Omental fat pad (tissue), 4 donors: ENCODE measurements around the gene APOA5. TPM values are rescaled to one million over a fixed set of nuclear protein-coding genes. Genes with fewer than 3 reads are reported as not detected.
A peak's percentile ranks its signal among the peaks of the same experiment; 100 is the strongest.

Experiments used
- ATAC-seq: fragments of 150-250 bp; one replicate; pipeline ENCODE4 v1.9.1; 2016; ENCODE audit warnings: mild to moderate bottlenecking, moderate library complexity; ENCODE audit not compliant: low FRiP score
- DNase-seq: peaks from one replicate; pipeline ENCODE4 v3.0.0-alpha.2; 2019; ENCODE audit warnings: low spot score
- total RNA-seq, 4 donors: library from RNA; depleted of rRNA; stranded (reverse); fragments of >200 nt; gene quantifications; one replicate each; pipeline ENCODE4 v1.1.0, GENCODE V29; 2016
- TF ChIP-seq, protein P1 (sequence below), 3 donors: fragments of 450-650 bp; IDR thresholded peaks; one replicate each; pipeline ENCODE4 v1.5.1; 2016 to 2017; ENCODE audit warnings: antibody characterized with exemption in 3 of 3, mild to moderate bottlenecking in 3 of 3, moderate library complexity in 2 of 3

APOA5 gene
- total RNA-seq, 4 donors from 2014 or later = not detected

DNA sequence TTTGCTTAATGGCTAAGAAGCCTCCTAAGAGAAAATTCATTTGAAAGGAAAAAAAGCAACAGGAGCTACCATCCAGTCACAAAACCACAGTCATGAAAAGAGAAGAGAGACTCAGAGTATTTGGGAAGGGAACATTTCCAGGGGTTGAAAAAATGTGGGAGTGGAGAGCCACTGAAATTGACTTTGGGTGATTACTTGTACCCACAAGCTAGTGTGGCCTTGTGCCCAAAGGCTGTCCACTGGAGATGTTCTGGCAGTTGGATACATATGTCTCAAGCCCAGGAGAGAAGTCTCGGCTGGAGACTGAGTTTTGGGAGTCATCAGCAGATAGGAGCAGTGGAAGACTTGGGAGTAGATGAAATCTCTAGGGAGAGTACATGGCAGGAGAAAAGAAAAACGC, 3.2 kb upstream of the APOA5 start:
- ATAC-seq = no peak
- TF ChIP-seq, protein P1, sequence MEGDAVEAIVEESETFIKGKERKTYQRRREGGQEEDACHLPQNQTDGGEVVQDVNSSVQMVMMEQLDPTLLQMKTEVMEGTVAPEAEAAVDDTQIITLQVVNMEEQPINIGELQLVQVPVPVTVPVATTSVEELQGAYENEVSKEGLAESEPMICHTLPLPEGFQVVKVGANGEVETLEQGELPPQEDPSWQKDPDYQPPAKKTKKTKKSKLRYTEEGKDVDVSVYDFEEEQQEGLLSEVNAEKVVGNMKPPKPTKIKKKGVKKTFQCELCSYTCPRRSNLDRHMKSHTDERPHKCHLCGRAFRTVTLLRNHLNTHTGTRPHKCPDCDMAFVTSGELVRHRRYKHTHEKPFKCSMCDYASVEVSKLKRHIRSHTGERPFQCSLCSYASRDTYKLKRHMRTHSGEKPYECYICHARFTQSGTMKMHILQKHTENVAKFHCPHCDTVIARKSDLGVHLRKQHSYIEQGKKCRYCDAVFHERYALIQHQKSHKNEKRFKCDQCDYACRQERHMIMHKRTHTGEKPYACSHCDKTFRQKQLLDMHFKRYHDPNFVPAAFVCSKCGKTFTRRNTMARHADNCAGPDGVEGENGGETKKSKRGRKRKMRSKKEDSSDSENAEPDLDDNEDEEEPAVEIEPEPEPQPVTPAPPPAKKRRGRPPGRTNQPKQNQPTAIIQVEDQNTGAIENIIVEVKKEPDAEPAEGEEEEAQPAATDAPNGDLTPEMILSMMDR (IDR thresholded peaks at IDR 0.05) = no peak
- no peak for DNase-seq

DNA sequence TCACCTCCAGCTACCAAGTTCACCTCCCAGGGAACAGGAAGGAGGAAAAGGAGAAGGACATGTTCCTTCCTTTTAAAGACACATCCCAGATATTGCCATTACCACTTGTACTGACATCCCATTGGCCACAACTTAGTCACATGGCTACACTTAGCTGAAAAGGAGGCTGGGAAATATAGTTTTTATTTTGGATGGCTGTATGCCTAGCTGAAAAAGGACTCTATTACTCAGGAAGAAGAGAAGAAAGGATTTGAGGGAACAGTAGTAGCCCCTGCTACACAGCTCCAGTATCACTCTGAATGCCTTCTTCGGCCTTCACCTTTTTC, 2.1 kb upstream of the APOA5 start:
- TF ChIP-seq, protein P1 (IDR thresholded peaks at IDR 0.05) = no peak
- DNase-seq (no peak), ATAC-seq (no peak)

DNA sequence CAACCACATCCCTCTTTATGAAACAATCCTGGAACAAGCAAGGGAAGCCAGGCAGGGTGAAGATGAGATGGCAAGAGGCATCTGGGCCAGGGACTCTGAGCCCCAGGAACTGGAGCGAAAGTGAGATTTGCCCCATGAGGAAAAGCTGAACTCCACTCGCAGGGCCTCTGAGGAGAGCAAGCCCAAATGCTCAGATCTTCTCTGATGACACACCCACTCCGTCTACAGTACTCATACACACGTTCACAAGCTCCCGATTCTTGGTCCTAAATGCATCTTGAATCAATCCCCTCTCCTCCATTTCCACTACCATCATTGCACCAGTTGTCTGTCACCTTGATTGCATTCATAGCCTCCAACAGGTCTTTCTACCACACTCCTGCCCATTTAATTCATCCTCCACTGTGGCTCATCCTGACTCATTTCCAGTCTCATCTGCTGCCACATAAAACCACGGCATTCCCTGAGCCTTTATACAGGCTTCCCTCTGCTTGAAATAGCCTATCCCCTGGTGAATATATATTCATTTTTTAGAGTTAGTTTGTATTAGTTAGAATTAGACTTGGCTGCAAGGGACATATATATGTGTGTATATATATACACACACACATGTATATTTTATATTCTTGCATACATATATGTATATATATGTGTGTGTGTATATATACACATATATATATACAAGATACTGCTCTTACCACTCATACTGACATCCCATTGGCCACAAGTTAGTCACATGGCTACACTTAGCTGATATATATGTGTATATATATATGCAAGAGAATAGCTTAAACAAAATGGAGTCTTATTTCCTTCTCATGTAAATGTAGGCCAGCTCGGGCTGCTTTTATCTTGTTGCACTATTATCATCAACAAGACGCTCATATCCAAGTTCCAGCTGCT, 1.4 kb upstream of the APOA5 start:
- TF ChIP-seq, protein P1 (IDR thresholded peaks at IDR 0.05) = no peak
- ATAC-seq (no peak), DNase-seq (no peak)

DNA sequence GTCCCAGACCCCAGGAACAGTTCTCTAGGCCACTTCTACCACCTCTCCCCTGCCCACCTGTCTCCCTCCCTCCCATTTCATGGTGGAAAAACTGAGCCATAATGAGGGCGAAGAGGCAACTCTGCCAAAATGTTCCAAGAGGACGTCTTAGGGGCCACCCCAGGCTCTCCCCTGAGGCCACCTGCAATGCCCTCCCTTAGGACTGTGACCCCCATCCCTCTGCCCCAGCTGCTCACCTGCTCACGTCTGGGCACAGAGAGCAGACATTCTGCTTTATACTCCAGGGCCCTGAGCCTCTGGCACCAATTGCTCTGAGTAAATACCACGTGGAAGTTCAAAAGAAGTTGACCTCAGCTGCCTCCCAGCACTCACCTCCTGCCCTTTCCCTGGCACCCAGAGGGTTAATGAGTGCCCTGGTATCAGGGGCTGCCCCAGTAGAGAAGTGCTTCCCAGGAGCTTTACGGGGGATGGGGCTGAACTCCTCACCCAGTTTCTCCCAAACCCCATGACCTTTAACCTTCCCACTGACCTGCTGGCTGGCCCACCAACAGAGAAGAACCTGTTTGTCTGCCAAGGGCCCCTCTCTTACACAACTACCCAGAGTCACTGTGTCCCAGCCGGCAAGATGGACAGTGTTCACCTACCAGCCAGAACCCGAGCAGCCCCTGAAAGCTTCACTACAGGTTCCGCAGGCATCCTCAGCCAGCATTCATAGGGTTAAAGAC, 627 bp upstream of the APOA5 start:
- DNase-seq = no peak
- no peak for ATAC-seq
- TF ChIP-seq, protein P1 (IDR thresholded peaks at IDR 0.05) = no peak

DNA sequence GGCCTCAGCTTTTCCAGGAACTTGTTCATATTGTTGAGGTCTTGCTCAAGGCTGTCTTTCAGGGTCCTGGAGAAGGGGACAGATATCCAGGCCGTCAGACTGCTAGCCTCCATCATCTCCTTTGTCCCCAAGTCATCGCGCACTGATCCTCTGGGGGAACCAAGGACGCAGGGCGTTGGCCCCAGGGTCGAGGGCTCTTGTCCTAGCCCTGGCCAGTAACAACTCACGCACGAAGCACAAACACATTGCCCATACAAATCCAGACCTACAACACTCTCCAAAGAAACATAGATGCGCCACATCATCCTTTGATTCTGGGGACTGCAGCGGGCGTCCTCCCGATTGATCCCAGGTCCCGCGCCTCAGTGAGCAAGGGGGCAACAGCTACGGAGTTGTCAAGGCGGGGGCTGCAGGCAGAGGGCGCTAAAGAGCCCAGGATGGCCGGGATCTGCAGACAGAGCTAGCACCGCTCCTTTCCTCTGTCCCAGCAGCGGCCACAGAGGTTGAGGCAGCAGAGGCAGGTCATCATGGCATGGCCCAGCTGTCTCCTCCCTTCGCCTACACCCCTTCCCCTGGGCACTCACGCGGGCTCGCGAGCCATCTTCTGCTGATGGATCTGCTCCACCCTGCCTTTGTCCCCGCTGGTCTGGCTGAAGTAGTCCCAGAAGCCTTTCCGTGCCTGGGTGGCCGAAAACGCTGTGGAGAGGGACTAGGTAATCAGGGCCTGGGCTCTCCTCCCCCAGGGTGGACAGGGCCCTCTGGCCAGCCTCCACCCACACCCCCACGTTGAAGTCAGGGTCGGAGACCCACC, 472 bp downstream of the APOA5 start:
- DNase-seq (peak; percentile 72), ATAC-seq (peak; percentile 39)
- TF ChIP-seq, protein P1 (IDR thresholded peaks at IDR 0.05) = peak in 1 of 3 donors; percentile 31

DNA sequence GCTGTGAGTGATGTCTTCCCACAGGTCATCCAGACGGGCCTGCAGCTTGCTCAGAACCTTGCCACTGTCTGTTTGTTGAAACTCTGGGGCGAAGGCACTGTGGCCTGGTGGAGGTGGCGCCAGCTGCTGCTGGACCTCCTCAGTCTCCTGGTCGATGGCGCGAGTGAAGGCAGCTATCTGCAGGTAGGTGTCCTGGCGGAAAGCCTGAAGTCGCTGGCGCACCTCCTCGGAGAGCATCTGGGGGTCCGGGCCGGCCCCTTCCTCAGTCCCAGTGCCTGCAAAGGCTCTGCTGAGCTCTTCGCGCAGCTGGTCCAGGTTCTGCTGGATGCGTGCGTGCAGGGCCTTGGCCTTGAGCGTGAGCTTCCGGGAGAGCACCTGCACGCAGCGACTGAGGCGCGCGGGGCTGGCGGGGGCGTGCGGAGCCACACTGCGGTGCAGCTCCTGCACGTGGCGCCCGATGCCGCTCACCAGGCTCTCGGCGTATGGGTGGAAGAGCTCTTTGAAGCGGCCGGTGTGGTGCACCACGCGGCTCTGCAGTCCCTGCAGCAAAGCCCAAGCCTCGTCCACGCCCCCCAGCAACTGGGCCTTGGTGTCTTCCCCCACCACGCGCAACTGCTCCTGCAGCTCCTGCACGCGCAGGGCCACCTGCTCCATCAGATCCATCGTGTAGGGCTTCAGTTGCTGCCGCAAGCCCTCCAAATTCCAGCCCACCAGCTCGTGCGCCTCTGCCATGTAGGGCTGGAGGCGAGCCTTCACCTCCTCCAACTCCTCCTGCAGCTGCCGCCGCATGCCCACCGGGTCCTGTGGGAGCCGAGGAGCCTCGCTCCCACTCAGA, 1.3 kb downstream of the APOA5 start:
- TF ChIP-seq, protein P1 (IDR thresholded peaks at IDR 0.05) = no peak
- no peak for ATAC-seq
- no peak for DNase-seq
